ACC112 (cell line): Measurements from ENCODE around the gene RIOX2.

Experiments
- H2AFZ ChIP-seq: fragments of 200-600 bp; sonication (generic); one replicate; pipeline ENCODE4 v1.6.0; 2017; ENCODE audit warnings: antibody characterized with exemption, low read length; ENCODE audit not compliant: unreplicated experiment
- H3K27ac ChIP-seq: fragments of 200-600 bp; sonication (generic); 2 replicates; pipeline ENCODE4 v1.5.1; 2014; ENCODE audit warnings: low read depth, mild to moderate bottlenecking, antibody characterized with exemption, low read length, moderate library complexity
- H3K27me3 ChIP-seq: fragments of 200-600 bp; sonication (generic); 2 replicates; pipeline ENCODE4 v1.6.1; 2014; ENCODE audit warnings: mild to moderate bottlenecking, antibody characterized with exemption, low read length, moderate library complexity, mixed read lengths; ENCODE audit not compliant: insufficient read depth
- H3K36me3 ChIP-seq: fragments of 200-600 bp; sonication (generic); 2 replicates; pipeline ENCODE4 v1.6.1; 2016; ENCODE audit warnings: mild to moderate bottlenecking, antibody characterized with exemption, low read length, moderate library complexity, mixed read lengths; ENCODE audit not compliant: insufficient read depth
- H3K4me1 ChIP-seq: fragments of 200-600 bp; sonication (generic); one replicate; pipeline ENCODE4 v1.6.1; 2016; ENCODE audit warnings: low read length, mixed read lengths; ENCODE audit not compliant: insufficient read depth, unreplicated experiment, control insufficient read depth
- H3K4me3 ChIP-seq: fragments of 200-600 bp; sonication (generic); 2 replicates; pipeline ENCODE4 v1.5.1; 2014; ENCODE audit warnings: mild to moderate bottlenecking, low read depth, low read length
- H3K79me2 ChIP-seq: fragments of 200-600 bp; sonication (generic); one replicate; pipeline ENCODE4 v1.6.0; 2016; ENCODE audit warnings: low read length; ENCODE audit not compliant: control insufficient read depth, unreplicated experiment, insufficient read depth

The RIOX2 gene

GRCh38 chr3:97956051-97956450, 16.2 kb downstream of the RIOX2 start:
- no peaks in the 10 kb centered on the region for H3K79me2 ChIP-seq
- no peak overlapping the region for H3K4me3 ChIP-seq

DNA sequence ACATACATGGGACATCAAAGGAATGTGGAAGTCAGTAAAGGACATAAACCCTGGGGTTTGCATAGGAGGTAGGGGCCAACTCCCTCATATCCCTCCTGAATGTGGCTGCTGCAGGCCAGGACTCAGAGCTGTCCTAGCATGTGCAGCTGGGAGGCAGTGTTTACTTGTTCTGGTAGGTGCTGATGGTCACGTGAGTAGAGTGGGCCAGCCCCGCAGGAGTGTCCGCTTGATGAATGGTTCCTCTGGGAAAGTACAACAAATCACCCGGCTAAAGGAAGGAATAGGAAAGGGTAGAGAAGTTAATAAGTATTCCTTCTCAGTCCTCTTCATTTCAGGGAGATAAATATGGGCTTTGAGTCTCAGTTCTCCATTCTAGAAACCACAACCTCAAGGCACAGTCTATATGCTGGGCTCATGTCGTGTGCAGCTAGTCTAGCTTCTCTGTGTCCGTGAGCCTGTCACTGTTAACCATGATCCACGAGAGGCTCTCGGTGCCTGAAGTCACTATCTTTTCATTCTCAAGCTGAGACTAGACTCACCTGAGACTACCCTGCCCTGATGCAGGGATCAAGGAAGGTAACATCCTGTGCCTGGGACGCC, 17.9 kb downstream of the RIOX2 start:
- Histone ChIP-seq H3K79me2 (no peaks in the 10 kb centered on the region), H3K4me3 (no peak overlapping the region), H3K36me3 (peaks cover 33% of the 10 kb centered on the region), H3K27me3 (no peaks in the 10 kb centered on the region), H3K27ac (no peak overlapping the region), H3K4me1 (peaks cover 30% of the 10 kb centered on the region), H2AFZ (no peak overlapping the region)

More at GRCh38 chr3:97956051-97956450, 16.2 kb downstream of the RIOX2 start:
- Histone ChIP-seq H3K27me3 (no peaks in the 10 kb centered on the region), H3K36me3 (peaks cover 26% of the 10 kb centered on the region), H2AFZ (no peak overlapping the region), H3K27ac (no peak overlapping the region), H3K4me1 (peaks cover 32% of the 10 kb centered on the region)

DNA sequence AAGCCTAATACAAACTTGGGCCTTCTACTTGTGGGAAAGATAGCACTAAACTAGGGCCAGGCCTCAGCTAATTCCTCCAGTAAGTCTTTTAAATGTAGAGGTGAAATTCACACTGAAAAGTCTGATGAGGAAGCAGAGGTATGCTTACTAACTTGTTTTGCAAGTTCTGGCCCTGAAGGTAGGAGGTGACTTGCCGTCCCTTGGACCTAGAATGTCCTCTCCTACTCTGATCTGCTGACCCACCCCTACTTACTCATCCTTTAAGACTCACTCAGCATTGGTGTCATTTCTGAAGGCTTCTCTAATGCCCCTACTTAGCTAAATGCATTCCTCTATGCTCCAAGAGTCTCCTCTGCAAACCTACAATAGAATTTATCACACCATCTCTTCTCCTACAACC, 19.4 kb downstream of the RIOX2 start:
- peaks cover 18% of the 10 kb centered on the region for H3K4me1 ChIP-seq
- H3K27me3 ChIP-seq, result no peaks in the 10 kb centered on the region
- peaks cover 30% of the 10 kb centered on the region for H3K36me3 ChIP-seq
- no peak overlapping the region for H3K4me3 ChIP-seq
- H2AFZ ChIP-seq, result no peak overlapping the region
- H3K79me2 ChIP-seq, result no peaks in the 10 kb centered on the region
- H3K27ac ChIP-seq, result peak overlapping the region; percentile 68

DNA sequence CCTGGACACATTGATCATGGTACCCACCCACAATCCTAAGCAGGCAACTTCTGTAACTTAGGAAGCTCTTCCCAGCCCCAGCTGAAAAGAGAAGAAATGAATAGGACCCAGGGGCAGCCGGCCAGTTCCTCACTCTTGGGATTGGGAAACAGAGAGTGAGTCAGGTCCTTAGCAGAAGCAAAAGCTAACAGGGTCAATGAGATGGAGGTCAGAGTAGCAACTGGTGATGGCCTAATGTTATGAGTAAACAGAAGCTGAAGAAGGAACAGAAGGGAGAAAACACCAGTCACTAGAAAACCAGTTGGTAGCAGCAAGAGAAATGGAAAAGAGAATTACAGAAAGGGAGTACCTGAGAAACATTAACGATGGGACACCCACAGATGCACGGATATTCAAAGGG, 20.0 kb downstream of the RIOX2 start:
- H3K36me3 ChIP-seq, result peaks cover 26% of the 10 kb centered on the region
- no peaks in the 10 kb centered on the region for H3K27me3 ChIP-seq
- no peaks in the 10 kb centered on the region for H3K79me2 ChIP-seq
- peaks cover 14% of the 10 kb centered on the region for H3K4me1 ChIP-seq
- no peak overlapping the region for H3K4me3 ChIP-seq
- H2AFZ ChIP-seq, result no peak overlapping the region
- peak overlapping the region; percentile 68 for H3K27ac ChIP-seq

DNA sequence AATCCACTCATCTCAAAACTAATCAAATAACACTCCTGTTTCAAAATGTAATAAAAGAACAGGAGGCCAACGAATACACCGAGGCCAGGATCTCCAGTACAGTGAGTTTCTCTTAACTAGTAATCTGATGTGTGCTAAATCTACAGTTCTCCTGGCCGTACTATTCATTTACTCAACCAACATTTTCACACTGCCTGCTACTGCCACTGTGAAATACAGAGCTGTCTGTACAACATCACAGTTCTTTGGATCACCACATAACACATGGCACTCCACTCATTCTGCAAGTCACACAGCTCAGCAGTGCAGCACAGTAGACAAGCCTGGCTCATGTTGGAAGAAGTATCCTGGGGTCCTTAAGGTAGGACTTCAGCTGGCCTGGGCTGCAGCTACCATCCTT, 21.9 kb downstream of the RIOX2 start:
- H3K79me2 ChIP-seq, result no peaks in the 10 kb centered on the region
- H3K27ac ChIP-seq, result no peak overlapping the region
- H2AFZ ChIP-seq, result no peak overlapping the region
- no peaks in the 10 kb centered on the region for H3K27me3 ChIP-seq
- H3K36me3 ChIP-seq, result peaks cover 39% of the 10 kb centered on the region
- no peak overlapping the region for H3K4me3 ChIP-seq
- H3K4me1 ChIP-seq, result peaks cover 14% of the 10 kb centered on the region

- Histone ChIP-seq H3K27ac (no peak overlapping the region), H3K36me3 (peaks cover 44% of the 10 kb centered on the region), H3K27me3 (no peaks in the 10 kb centered on the region), H3K4me1 (peaks cover 14% of the 10 kb centered on the region), H3K79me2 (no peaks in the 10 kb centered on the region), H3K4me3 (no peak overlapping the region), H2AFZ (no peak overlapping the region)
Observed at GRCh38 chr3:97949743-97950142, 22.5 kb downstream of the RIOX2 start.

DNA sequence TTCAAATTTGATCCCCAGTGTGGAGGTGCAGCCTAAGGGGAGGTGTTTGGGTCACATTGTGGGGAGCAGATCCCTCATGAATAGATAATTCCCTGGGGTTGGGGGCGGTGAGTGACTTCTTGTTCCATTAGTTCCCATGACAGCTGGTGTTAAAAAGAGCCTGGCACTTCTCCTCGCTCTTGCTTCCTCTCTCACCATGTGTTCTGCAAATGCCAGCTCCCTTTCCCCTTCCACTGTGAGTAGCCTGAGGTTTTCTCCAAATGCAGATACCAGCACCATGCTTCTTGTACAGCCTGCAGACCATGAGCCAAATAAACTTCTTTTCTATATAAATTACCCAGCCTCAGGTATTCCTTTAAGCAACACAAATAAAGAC, 23.1 kb downstream of the RIOX2 start:
- Histone ChIP-seq H3K79me2 (no peaks in the 10 kb centered on the region), H3K27me3 (no peaks in the 10 kb centered on the region), H3K27ac (no peak overlapping the region), H3K4me1 (peaks cover 14% of the 10 kb centered on the region), H2AFZ (no peak overlapping the region), H3K36me3 (peaks cover 39% of the 10 kb centered on the region), H3K4me3 (no peak overlapping the region)

- peaks cover 37% of the 10 kb centered on the region for H3K36me3 ChIP-seq
- H2AFZ ChIP-seq, result no peak overlapping the region
- H3K27me3 ChIP-seq, result no peaks in the 10 kb centered on the region
- H3K4me1 ChIP-seq, result peaks cover 14% of the 10 kb centered on the region
- H3K27ac ChIP-seq, result no peak overlapping the region
- H3K4me3 ChIP-seq, result no peak overlapping the region
- no peaks in the 10 kb centered on the region for H3K79me2 ChIP-seq
Observed at GRCh38 chr3:97948351-97949109, 23.7 kb downstream of the RIOX2 start.

GRCh38 chr3:97942801-97943546, 29.3 kb downstream of the RIOX2 start:
- H3K4me1 ChIP-seq, result no peaks in the 10 kb centered on the region
- no peaks in the 10 kb centered on the region for H3K79me2 ChIP-seq
- no peaks in the 10 kb centered on the region for H3K27me3 ChIP-seq
- H2AFZ ChIP-seq, result no peak overlapping the region
- H3K36me3 ChIP-seq, result peaks cover 29% of the 10 kb centered on the region
- H3K27ac ChIP-seq, result no peak overlapping the region
- no peak overlapping the region for H3K4me3 ChIP-seq

GRCh38 chr3:97940034-97940433, 32.2 kb downstream of the RIOX2 start:
- Histone ChIP-seq H3K79me2 (no peaks in the 10 kb centered on the region), H2AFZ (no peak overlapping the region), H3K27ac (no peak overlapping the region), H3K27me3 (no peaks in the 10 kb centered on the region), H3K4me1 (no peaks in the 10 kb centered on the region), H3K36me3 (peaks cover 17% of the 10 kb centered on the region), H3K4me3 (no peak overlapping the region)
